ENCODE data around the gene SPPL3.
"Not testable (repeated sequence)": the region's sequence is repeated elsewhere in the genome, so short reads cannot be mapped to it uniquely, and the experiment has no call there.

Gene SPPL3

DNA sequence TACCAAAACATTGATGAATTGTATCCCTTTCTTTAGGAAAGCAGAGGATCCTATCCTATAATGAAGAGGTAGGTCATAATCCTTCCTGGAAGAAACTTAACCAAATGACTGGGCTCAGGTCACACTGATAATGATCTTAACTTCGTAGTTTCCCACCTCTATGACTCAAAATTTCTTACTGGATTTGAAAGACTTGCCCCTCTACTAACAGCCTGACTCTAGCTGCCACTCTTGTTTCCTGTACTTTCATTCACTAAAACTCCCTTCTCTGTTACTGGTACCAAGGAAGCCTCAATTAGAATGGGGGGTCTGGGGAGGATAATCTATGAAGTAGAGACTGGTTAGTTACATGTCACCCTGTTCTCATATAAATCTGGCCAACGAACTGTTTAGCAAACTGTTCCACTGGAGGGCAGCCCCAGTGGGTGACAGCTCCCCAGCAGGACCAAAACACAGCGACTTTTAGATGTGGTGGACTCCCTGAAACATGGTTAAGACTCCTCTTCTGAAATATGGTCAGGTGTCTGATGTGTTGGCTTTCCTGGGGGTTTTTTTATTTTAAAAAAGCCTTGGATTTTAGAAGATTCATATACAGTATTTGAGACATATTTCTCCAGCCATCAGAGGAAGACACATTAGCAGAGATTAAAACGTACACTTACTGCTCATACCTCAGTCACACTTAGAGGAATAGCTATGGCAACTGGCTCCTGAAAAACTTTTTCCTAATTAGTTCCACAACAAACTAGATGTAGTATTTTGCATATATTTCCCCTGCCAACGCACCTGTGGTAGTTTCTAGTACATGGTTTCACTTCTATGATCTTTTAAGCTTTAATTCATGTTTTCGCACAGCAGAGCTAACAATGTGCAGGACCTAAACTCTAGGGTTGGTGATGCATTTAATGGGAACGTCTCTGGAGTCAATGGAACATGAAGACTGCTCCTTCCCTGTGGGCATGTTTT lies 106.2 kb downstream of the SPPL3 start:
- H3K9me3 ChIP-seq: no peaks in the 10 kb centered on the region
- H3K4me1 ChIP-seq (ENCODE audit: control insufficient read depth in 1 of 2, insufficient read depth in 1 of 2, low read depth in 1 of 2, low read length in 1 of 2): no peaks in the 10 kb centered on the region
- TF ChIP-seq CTCF (IDR thresholded peaks at IDR 0.05): no peak
- no peaks in the 10 kb centered on the region for H3K36me3 ChIP-seq
- H3K27me3 ChIP-seq: no peaks in the 10 kb centered on the region
- H3K4me3 ChIP-seq (ENCODE audit: low read depth in 1 of 2, low read length in 1 of 2): no peak overlapping the region
- no peak overlapping the region for H3K27ac ChIP-seq

DNA sequence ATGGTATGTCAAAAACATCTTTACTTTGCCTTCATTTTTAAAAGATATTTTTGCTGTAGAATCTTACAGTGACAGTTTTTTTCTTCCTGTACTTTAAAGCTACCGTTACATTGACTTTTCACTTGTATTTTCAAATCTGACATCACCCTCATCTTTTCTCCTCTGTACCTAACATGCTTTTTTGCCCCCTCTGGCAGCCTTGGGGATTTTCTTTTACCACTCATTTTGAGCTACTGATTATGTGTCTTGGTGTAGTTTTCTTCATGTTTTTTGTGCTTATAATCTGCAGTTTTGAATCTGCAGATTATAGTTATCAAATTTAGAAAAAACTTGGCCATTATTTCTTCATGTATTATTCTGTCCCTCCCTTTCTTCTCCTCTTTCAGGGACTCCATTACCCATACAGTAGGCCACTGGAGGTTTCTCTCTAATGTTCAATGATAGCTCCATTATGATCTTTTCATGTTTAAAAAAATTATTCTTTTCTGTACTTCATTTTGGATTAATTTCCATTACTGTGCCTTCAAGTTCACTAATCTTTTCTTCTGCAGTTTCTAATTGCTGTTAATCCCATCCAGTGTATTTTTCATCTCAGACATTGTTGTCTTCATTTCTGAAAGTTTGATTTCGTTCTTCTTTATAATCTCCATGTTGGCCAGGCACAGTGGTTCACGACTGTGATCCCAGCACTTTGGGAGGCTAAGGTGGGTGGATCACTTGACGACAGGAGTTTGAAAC lies 108.5 kb downstream of the SPPL3 start:
- Histone ChIP-seq H3K27ac (no peak overlapping the region), H3K36me3 (peaks cover under 1% of the 10 kb centered on the region), H3K9me3 (no peaks in the 10 kb centered on the region), H3K27me3 (no peaks in the 10 kb centered on the region), H3K4me1 (ENCODE audit: control insufficient read depth in 1 of 2, insufficient read depth in 1 of 2, low read depth in 1 of 2, low read length in 1 of 2) (no peaks in the 10 kb centered on the region), H3K4me3 (ENCODE audit: low read depth in 1 of 2, low read length in 1 of 2) (no peak overlapping the region)
- no peak for TF ChIP-seq CTCF (IDR thresholded peaks at IDR 0.05)

DNA sequence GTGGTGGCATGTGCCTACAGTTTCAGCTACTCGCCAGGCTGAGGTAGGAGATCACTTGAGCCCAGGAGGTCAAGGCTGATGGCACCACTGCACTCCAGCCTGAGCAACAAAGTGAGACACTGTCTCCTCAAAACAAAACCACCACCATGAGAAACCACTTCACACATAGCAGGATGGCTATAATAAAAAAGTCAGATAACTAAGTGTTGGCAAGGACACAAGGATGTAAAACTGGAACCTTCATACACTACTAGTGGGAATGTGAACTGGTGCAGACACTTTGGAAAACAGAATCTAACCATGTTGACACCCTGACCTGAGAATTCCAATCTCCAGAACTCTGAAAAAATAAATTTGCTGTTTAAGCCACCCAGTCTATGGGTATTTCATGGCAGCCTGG lies 110.8 kb downstream of the SPPL3 start:
- Histone ChIP-seq H3K4me1 (ENCODE audit: control insufficient read depth in 1 of 2, insufficient read depth in 1 of 2, low read depth in 1 of 2, low read length in 1 of 2) (no peaks in the 10 kb centered on the region), H3K9me3 (no peaks in the 10 kb centered on the region), H3K27me3 (no peaks in the 10 kb centered on the region), H3K27ac (no peak overlapping the region), H3K4me3 (ENCODE audit: low read depth in 1 of 2, low read length in 1 of 2) (no peak overlapping the region), H3K36me3 (peaks cover 8% of the 10 kb centered on the region)
- TF ChIP-seq CTCF (IDR thresholded peaks at IDR 0.05): no peak

DNA sequence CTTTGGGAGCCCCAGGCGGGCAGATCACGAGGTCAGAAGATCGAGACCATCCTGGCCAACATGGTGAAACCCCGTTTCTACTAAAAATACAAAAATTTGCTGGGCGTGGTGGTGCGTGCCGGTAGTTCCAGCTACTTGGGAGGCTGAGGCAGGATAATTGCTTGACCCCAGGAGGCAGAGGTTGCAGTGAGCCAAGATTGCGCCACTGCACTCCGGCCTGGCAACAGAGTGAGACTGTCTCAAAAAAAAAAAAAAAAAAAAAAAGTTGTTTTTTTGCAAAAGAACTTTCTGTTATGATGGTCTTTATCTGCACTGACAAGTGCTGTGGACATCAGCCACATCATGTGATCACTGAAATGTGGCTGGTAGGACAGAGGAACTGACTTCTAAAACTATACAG lies 111.7 kb downstream of the SPPL3 start:
- H3K4me1 ChIP-seq (ENCODE audit: control insufficient read depth in 1 of 2, insufficient read depth in 1 of 2, low read depth in 1 of 2, low read length in 1 of 2); H3K27ac ChIP-seq; H3K36me3 ChIP-seq; H3K9me3 ChIP-seq; H3K27me3 ChIP-seq; H3K4me3 ChIP-seq (ENCODE audit: low read depth in 1 of 2, low read length in 1 of 2): not testable (repeated sequence)

GRCh38 chr12:120791669-120792176 lies 112.4 kb downstream of the SPPL3 start:
- Histone ChIP-seq H3K27ac (no peak overlapping the region), H3K27me3 (no peaks in the 10 kb centered on the region), H3K36me3 (peaks cover 8% of the 10 kb centered on the region), H3K9me3 (no peaks in the 10 kb centered on the region), H3K4me1 (ENCODE audit: control insufficient read depth in 1 of 2, insufficient read depth in 1 of 2, low read depth in 1 of 2, low read length in 1 of 2) (no peaks in the 10 kb centered on the region), H3K4me3 (ENCODE audit: low read depth in 1 of 2, low read length in 1 of 2) (no peak overlapping the region)
- TF ChIP-seq CTCF (IDR thresholded peaks at IDR 0.05): no peak

GRCh38 chr12:120790114-120790513 lies 114.0 kb downstream of the SPPL3 start:
- no peak overlapping the region for H3K27ac ChIP-seq
- H3K9me3 ChIP-seq: no peaks in the 10 kb centered on the region
- peaks cover 8% of the 10 kb centered on the region for H3K36me3 ChIP-seq
- no peaks in the 10 kb centered on the region for H3K4me1 ChIP-seq (ENCODE audit: control insufficient read depth in 1 of 2, insufficient read depth in 1 of 2, low read depth in 1 of 2, low read length in 1 of 2)
- TF ChIP-seq CTCF (IDR thresholded peaks at IDR 0.05): no peak
- H3K4me3 ChIP-seq (ENCODE audit: low read depth in 1 of 2, low read length in 1 of 2): no peak overlapping the region
- no peaks in the 10 kb centered on the region for H3K27me3 ChIP-seq

All from neutrophil (primary cell).